Measurements from ENCODE around the gene SECTM1. TPM values are rescaled to one million over a fixed set of nuclear protein-coding genes. Genes with fewer than 3 reads are reported as not detected.

Gene SECTM1
- total RNA-seq, 6 experiments from 2014 or later, result 1.7 to 3.9 (median 2.8) TPM

- Mint-ChIP-seq H3K27me3 (ENCODE audit: insufficient read depth) (peaks cover 6% of the 10 kb centered on the region), H3K36me3 (ENCODE audit: low read depth) (peaks cover 29% of the 10 kb centered on the region), H3K27ac (peak within 1 kb of the TSS; percentile 98), H3K4me1 (ENCODE audit: low read depth) (peaks cover 38% of the 10 kb centered on the region), H3K9me3 (no peaks in the 10 kb centered on the region), H3K4me3 (peak within 1 kb of the TSS; percentile 91)
- peak; percentile 6; the same call in 1 of the 2 replicates for TF ChIP-seq CTCF (IDR thresholded peaks at IDR 0.05)
- peak; percentile 63 for DNase-seq
These were observed 60.0 kb downstream of the SECTM1 start, which contains the start of gene CSNK1D for GRCh38 chr17:82273327-82274133. Gene CSNK1D (minus strand): TSS chr17:82273700. CDS start chr17:82273381, 319 bp downstream.

- Mint-ChIP-seq H3K4me1 (ENCODE audit: low read depth) (peaks cover 46% of the 10 kb centered on the region), H3K9me3 (no peaks in the 10 kb centered on the region), H3K27ac (peak overlapping the region; percentile 69), H3K36me3 (ENCODE audit: low read depth) (peaks cover 29% of the 10 kb centered on the region), H3K27me3 (ENCODE audit: insufficient read depth) (peaks cover 12% of the 10 kb centered on the region), H3K4me3 (peak overlapping the region; percentile 91)
- no peak for TF ChIP-seq CTCF (IDR thresholded peaks at IDR 0.05)
- no peak for DNase-seq
These were observed 60.9 kb downstream of the SECTM1 start for GRCh38 chr17:82272495-82273326.

- H3K4me1 Mint-ChIP-seq (ENCODE audit: low read depth), result peaks cover 60% of the 10 kb centered on the region
- no peak for TF ChIP-seq CTCF (IDR thresholded peaks at IDR 0.05)
- H3K36me3 Mint-ChIP-seq (ENCODE audit: low read depth), result peaks cover 31% of the 10 kb centered on the region
- peaks cover 12% of the 10 kb centered on the region for H3K27me3 Mint-ChIP-seq (ENCODE audit: insufficient read depth)
- no peak overlapping the region for H3K27ac Mint-ChIP-seq
- H3K4me3 Mint-ChIP-seq, result peak overlapping the region; percentile 91
- no peaks in the 10 kb centered on the region for H3K9me3 Mint-ChIP-seq
- no peak for DNase-seq
These were observed 62.2 kb downstream of the SECTM1 start for GRCh38 chr17:82271401-82271800.

Other genes with a start within 250 kb of the SECTM1 start
- gene FASN, start 235.5 kb downstream of the SECTM1 start, total RNA-seq (2021; fragmentation: NEBNext Ultra II Directional; extraction: Animal tissue kit (Norgen Biotek cat#: 25700)), result 100 to 1,000 TPM; 108 to 138 (median 112) TPM
- gene CCDC57, start 120.9 kb downstream of the SECTM1 start, total RNA-seq (2021; fragmentation: NEBNext Ultra II Directional; extraction: Animal tissue kit (Norgen Biotek cat#: 25700)), result 10 to 100 TPM; 12.8 to 15.6 (median 13.6) TPM
- gene SLC16A3, start 104.7 kb downstream of the SECTM1 start, total RNA-seq (2021; fragmentation: NEBNext Ultra II Directional; extraction: Animal tissue kit (Norgen Biotek cat#: 25700)), result 100 to 1,000 TPM; 475 to 624 (median 523) TPM
- gene CSNK1D, start 60.1 kb downstream of the SECTM1 start, total RNA-seq (2021; fragmentation: NEBNext Ultra II Directional; extraction: Animal tissue kit (Norgen Biotek cat#: 25700)), result 100 to 1,000 TPM; 116 to 128 (median 118) TPM
- under 1 TPM in 1 of 6 experiments, not detected in 5; 0.20 TPM for gene CD7, start 16.2 kb downstream of the SECTM1 start, total RNA-seq (2021; fragmentation: NEBNext Ultra II Directional; extraction: Animal tissue kit (Norgen Biotek cat#: 25700))
- under 1 TPM in 2 of 6 experiments, not detected in 4; 0.10 to 0.14 TPM for gene TEX19, start 25.5 kb upstream of the SECTM1 start, total RNA-seq (2021; fragmentation: NEBNext Ultra II Directional; extraction: Animal tissue kit (Norgen Biotek cat#: 25700))
- gene UTS2R, start 38.0 kb upstream of the SECTM1 start, total RNA-seq (2021; fragmentation: NEBNext Ultra II Directional; extraction: Animal tissue kit (Norgen Biotek cat#: 25700)), result not detected
- 1 to 10 TPM; 4.3 to 6.8 (median 5.6) TPM for gene HEXD, start 84.6 kb upstream of the SECTM1 start, total RNA-seq (2021; fragmentation: NEBNext Ultra II Directional; extraction: Animal tissue kit (Norgen Biotek cat#: 25700))
- 10 to 100 TPM; 26.5 to 31.2 (median 27.9) TPM for gene OGFOD3, start 84.8 kb upstream of the SECTM1 start, total RNA-seq (2021; fragmentation: NEBNext Ultra II Directional; extraction: Animal tissue kit (Norgen Biotek cat#: 25700))
- gene CYBC1, start 117.0 kb upstream of the SECTM1 start, total RNA-seq (2021; fragmentation: NEBNext Ultra II Directional; extraction: Animal tissue kit (Norgen Biotek cat#: 25700)), result 10 to 100 TPM; 47.4 to 60.5 (median 48.7) TPM
- 10 to 100 TPM; 25.2 to 38.1 (median 28.8) TPM for gene NARF, start 125.0 kb upstream of the SECTM1 start, total RNA-seq (2021; fragmentation: NEBNext Ultra II Directional; extraction: Animal tissue kit (Norgen Biotek cat#: 25700))
- gene FOXK2, start 186.0 kb upstream of the SECTM1 start, total RNA-seq (2021; fragmentation: NEBNext Ultra II Directional; extraction: Animal tissue kit (Norgen Biotek cat#: 25700)), result 10 to 100 TPM; 38.6 to 46.3 (median 41.1) TPM